ENCODE measurements around the gene CKS2.
"Not testable (repeated sequence)": the region's sequence is repeated elsewhere in the genome, so short reads cannot be mapped to it uniquely, and the experiment has no call there.

Gene CKS2

DNA sequence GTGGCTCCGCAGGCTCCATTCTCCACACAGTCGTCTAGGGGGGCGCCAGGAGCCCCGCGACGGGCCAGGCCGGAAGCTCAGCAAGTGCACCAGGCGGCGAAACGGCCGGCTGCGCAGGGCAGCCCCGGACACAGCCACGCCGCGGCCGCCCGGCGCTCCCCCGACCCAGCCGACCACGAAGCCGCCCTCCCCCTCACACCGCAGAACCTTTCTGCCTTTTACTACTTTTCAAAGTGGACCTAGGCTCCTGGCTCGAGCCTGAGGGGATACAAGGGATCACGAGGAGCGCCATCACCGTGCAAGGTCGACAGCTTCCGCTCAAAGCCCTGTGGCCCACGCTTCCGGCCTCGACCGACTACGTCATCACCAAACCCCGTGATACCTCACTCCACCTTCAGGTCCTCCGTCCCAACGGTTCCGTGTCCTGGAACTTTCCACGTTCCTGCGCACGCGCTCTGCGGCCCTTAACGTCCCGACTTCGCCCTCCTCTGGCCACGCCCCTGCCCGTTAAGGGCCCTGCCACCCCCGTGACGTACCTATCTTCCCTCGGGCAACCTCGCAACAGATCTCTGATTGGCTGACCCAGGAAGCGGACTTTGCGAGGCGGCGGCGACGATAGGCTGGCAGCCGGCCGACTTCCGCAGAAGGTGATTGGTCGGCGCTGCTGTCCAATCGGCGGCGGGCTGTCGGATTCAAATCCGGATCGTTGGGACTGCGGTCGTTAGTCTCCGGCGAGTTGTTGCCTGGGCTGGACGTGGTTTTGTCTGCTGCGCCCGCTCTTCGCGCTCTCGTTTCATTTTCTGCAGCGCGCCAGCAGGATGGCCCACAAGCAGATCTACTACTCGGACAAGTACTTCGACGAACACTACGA lies at the start of gene CKS2:
Gene CKS2 (plus strand): TSS at position 721 of the 871 bp plus-strand sequence. CDS start 98 bp downstream, at position 819.
- peak; percentile 99 for DNase-seq (ENCODE audit: low read depth)

DNA sequence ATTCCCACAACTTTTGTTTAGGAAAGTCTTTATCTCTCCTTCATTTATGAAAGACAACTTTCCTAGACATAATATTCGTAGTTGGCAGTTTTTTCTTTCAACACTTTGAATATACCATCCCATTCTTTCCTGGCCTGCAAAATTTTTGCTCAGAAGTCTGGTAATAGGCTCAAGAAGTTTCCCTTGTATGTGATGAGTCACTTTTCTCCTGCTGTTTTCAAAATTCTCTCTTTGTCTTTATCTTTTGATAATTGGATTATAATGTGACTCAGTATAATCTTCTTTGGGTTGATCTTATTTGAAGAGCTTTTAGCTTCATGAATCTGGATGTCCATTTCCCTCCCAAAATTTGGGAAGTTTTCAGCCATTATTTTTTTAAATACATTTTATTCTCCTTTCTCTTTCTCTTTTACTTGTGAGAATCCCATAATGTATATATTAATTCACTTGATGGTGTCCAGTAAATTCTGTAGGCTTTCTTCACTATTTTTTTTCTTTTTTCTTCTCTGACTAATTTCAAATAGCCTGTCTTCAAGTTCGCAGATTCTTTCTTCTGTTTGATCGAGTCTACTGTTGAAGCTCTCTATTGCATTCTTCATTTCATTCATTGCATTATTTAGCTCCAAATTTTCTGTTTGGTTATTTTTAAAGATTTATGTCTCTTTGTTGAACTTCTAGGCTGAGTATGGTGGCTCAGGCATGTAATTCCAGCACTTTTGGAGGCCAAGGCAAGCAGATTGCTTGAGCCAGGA lies 37.3 kb upstream of the CKS2 start:
- no peak for DNase-seq (ENCODE audit: low read depth)

DNA sequence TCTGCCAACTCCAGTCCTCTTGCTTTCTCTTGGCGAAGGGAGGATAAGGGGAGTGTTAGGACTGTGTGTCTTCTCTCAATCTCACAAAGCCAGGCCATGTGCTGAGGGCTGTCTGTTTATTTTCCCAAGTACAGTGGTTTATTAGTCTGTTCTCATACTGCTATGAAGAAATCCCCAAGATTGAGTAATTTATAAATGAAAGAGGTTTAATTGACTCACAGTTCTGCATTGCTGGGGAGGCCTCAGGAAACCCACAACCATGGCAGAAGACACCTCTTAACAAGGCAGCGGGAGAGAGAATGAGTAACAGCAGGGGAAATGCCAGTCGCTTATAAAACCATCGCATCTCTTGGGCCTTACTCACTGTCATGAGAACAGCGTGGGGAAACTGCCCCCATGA lies 36.2 kb upstream of the CKS2 start:
- DNase-seq (ENCODE audit: low read depth) = peak; percentile 79

DNA sequence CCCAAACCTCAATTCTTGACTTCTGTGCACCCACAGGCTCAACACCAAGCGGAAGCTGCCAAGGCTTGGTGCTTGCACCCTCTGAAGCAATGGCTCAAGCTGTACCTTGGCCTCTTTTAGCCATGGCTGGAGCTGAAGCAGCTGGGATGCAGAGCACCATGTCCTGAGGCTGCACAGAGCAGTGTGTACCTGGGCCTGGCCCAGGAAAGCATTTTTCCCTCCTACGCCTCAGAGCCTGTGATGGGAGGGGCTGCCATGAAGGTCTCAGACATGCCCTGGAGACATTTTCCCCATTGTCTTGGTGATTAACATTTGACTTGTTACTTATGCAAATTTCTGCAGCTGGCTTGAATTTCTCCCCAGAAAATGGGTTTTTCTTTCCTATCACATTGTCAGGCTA lies 35.0 kb upstream of the CKS2 start:
- not testable (repeated sequence) for DNase-seq (ENCODE audit: low read depth)

DNA sequence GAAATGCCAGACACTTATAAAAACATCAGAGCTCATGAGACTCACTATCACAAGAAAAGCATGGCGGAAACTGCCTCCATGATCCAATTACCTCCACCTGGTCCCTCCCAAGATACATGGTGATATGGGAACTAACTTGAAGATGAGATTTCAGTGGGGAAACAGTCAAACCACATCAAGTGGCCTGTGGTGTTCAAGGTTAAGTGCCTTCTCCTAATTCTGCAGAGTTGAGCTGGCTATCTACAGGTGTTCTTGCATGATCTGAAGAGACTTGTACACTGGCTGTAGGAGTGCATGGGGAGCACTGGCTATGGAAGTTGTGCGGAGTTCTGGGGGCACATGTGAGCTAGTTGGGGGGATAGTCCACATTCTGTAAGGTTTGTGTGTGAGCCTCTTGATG lies 34.0 kb upstream of the CKS2 start:
- no peak for DNase-seq (ENCODE audit: low read depth)

DNA sequence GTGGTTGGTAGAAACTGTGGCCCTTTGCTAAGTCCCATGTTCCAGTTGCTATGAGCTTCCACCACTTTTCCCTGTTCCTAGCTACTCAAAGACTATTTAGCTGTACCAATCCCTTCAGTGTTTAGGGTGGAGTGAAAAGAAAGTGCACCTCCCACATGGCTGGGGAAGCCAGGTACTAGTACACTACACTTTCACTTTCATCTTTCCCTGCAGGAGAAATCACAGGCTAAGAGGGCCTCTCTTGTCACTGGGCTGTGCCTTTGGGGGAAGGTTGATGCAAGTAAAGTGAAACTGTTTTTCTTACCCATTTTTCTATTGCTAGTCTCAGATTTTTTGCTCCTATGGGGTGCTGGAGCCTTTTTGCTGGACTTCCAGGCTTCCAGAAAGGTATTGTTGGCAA lies 33.5 kb upstream of the CKS2 start:
- DNase-seq (ENCODE audit: low read depth) = no peak

DNA sequence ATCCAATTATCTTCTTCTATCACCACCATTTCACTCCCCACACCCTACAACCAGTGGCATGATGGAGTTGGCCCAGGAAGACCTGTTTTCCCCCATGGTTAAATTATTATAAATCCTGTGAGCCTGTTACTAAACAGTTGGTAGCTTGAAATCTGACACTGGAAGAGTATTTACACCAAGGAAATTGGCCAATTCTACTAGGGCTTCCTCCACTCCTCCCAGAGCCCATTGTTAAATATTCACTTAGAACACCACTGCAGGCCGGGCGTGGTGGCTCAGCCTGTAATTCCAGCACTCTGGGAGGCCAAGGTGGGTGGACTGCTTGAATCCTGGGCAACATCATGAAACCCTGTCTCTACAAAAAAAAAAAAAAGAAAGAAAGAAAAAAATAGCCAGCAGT lies 32.4 kb upstream of the CKS2 start:
- no peak for DNase-seq (ENCODE audit: low read depth)

DNA sequence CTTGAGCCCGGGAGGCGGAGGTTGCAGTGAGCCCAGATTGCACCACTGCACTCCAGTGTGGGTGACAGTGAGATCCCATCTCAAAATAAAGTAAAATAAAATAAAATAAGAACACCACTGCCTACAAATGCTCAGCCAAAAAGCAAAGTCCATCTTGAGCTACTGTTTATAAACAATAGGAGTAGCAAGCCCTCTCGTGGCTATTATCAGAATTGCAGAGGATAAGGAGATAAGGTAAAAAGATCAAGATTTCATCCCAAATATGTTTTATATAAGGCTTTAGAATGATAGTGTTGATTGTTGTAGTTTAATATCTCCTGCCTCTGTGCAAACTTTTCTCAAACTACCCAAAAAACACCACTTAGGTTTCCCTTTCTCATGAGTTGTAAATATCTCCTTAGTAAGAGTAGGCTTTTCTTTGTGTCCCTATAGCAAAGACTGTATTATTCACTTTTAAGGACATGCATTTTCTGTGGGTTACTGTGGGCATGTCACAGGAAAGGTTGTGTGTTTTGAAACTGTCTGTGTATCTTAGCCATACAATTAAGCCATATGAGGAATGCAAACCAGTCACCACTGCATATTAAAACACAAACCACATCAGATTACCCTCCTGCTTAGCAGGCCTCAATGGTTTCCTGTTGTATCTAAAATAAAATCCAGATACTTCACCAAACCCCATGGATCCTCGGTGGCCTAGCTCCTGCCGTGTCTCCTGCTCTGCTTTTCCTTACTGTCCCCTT lies 31.8 kb upstream of the CKS2 start:
- peak; percentile 35 for DNase-seq (ENCODE audit: low read depth)

DNA sequence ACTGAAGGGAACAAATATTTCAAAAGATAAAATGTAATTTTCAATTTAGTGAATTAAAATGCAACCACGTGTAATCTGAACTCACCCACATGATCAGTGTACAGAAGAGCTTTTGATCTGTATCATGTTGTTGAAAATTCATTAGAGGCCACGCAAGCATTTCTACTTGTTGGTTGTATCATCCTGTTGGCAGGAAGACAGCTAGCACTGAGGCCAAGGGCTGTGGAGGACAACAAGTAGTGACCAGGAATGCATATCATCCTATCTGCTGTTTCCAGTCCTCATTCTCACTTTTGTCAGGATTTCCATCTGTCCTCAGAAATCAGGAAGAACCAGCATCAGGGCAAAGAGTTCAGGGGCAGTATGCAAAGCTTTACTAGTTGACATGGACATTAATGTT lies 29.9 kb upstream of the CKS2 start:
- no peak for DNase-seq (ENCODE audit: low read depth)

DNA sequence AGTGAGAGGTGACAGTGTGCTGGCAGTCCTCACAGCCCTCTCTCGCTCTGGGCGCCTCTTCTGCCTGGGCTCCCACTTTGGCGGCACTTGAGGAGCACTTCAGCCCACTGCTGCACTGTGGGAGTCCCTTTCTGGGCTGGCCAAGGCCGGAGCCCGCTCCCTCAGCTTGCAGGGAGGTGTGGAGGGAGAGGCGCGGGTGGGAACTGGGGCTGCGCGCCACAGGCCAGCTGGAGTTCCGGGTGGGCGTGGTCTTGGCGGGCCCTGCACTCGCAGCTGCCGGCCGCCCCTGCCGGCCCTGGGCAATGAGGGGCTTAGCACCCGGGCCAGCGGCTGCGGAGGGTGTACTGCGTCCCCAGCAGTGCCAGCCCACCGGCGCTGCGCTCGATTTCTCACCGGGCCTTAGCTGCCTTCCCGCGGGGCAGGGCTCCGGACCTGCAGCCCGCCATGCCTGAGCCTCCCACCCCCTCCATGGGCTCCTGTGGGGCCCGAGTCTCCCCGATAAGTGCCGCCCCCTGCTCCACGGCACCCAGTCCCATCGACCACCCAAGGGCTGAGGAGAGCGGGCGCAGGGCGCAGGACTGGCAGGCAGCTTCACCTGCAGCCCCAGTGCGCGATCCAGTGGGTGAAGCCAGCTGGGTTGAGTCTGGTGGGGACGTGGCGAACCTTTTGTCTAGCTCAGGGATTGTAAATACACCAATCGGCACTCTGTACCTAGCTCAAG lies 28.6 kb upstream of the CKS2 start:
- not testable (repeated sequence) for DNase-seq (ENCODE audit: low read depth)

DNA sequence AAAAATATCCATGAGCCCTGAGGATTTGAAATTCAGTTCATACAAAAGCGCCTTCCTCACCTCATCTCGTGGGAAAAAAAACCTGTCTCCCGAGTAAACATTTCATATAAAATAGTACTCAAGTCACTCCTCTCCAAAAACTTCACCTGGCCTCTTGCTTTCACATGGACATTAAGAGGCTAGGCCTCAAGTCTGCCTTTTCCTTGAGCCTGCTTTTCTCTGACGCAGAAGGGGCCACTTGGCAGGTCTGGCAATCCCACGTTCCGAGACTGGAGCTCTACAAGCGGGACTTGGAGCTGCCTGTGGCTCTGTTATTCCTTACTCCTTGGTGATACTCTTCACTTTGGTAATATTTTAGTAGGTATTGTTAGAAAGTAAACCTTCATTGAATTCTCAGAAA lies 26.9 kb upstream of the CKS2 start:
- DNase-seq (ENCODE audit: low read depth) = no peak

DNA sequence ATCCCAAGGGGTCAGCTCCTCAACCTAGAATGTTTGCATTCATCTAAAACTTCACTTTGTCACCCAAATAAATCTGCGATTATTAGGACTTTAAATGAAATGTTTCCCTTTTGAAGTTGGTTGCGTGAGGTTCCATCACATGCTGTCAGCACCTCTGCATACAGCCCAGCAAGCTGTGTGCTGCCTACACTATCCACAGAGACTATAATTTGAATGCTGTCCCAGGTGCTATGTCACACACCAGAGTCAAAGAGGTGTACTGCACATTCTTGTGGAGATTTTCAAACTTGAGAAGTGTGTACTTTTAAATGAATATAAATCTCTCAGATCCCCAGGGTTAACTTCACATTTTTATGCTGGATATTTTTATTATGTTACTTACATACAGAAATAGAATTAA lies 19.3 kb upstream of the CKS2 start:
- DNase-seq (ENCODE audit: low read depth) = no peak

DNA sequence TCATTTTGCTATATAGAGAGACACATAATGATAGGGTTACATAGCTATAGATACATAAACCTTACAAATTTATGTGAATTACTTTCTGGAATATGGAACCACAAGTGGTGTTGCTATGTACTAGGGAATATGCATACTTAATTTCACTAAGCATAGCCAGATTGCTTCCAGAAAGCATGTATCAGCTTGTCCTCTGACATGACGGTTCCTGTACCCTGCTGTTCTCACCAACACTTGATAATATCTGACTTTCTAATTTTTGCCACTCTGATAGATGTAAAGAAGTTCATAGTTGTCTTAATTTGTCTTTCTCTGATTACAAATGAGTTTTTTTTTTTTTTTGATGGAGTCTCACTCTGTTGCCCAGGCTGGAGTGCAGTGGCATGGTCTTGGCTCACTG lies 18.0 kb upstream of the CKS2 start:
- no peak for DNase-seq (ENCODE audit: low read depth)

DNA sequence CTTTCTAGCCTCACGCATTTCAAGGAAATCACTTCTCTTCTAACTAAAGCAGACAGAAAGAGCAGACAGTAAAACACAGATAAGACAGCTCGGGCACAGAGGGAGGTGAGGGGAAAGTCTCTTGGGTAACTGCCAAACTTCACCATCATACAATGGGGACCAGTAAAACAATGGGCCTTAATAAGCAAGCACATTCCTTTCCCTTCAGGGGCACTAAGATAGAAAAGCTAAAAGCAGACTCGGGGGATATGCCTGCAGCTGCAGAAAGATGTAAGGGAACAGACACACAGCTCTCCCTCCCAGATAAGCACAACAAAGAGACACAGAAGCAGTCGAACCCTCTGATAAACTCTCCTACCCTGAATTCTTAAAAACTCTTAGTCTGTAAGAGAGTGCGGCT lies 15.6 kb upstream of the CKS2 start:
- DNase-seq (ENCODE audit: low read depth) = no peak

DNA sequence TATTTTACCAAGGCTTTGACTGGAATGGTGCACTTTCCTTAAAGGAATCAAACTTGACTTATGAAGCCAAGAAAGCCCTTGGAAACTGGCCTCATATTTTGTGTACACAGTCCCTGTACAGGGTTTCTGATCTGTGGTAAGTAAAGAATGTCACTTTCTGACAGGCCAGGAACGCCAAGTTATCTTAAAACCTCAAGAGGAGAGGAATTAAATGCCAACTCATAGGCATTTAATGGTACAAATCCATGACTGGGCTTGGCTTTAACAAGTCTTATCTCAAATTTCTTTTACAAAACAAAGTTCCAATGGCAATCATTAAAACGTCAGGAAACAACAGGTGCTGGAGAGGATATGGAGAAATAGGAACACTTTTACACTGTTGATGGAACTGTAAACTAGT lies 9.0 kb upstream of the CKS2 start:
- DNase-seq (ENCODE audit: low read depth) = not testable (repeated sequence)

DNA sequence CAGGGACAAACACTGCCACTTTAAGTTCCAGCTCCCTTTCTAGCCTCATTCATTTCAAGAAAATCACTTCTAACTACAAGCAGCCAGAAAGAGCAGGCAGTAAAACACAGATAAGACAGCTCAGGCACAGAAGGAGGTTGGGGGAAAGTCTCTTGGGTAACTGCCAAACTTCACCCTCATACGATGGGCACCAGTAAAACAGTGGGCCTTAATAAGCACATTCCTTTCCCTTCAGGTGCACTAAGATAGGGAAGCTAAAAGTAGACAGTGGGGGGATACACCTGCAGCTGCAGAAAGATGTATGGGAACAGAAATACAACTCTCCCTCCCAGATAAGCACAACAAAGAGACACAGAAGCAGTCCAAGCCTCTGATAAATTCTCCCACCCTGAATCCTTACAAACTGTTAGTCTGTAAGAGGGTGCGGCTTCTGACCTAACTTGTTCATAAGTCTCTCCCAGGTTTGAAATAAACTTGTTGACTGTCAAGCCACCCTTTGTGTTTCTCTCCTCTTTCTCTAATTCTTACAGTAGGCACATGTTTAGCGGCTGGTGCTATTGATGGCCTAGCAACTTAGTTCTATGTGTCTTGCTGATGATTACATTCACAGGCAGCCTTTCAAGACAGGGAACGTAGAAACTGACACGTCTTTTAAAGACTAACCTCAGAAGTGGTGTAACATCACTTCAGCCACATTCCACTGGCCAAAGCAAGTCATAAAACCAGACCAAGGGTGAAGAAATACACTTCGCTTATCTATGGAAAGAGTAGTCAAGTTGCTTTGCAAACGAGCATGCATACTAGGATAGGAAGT lies 6.8 kb upstream of the CKS2 start:
- no peak for DNase-seq (ENCODE audit: low read depth)

DNA sequence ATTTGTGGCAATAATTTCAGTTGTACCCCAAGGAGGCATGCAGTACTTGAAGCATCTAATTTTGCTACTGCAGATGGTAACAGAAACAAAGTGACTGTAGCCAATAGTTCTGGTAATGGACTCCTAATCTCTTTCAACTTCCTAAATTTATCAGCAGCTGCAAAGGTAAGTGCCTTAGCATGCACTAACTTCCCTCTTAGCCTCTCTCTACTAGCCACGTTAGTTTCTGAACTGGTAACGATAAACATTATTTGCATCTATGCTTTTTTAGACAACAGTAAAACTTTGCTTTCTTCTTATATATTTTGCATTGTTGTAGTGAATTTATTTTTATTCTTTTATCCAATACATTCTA lies 6.2 kb upstream of the CKS2 start:
- DNase-seq (ENCODE audit: low read depth) = no peak

DNA sequence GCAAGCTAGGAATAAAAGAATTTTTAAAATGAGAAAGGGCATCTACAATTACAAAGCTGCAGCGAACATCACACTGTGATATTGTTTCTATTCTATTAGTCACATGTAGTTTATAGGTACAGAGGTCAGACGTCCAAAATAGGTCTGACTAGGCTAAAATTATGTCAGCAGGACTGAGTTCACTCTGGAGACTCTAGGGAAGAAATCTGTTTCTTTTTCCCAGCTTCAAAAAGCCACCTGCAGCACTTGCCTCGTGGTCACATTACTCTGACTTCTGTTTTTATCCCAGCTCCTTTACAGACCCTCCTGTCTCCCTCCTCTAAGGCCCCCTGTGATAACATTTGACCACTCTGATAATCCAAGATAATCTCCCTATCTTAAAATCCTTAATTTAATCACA lies 5.1 kb upstream of the CKS2 start:
- DNase-seq (ENCODE audit: low read depth) = no peak

DNA sequence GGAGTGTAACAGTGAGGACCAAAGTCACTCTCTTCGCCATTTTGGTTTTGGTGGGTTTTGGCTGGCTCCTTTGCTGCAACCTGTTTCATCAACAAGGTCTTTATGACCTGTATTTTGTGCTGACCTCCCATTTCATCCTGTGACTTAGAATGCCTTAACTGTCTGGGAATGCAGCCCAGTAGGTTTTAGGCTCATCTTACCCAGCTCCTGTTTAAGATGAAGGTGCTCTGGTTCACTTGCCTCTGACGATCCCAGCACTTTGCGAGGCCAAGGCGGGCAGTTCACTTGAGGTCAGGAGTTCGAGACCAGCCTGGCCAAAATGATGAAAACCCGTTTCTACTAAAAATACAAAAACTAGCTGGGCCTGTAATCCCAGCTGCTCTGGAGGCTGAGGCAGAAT lies 1.8 kb upstream of the CKS2 start:
- DNase-seq (ENCODE audit: low read depth) = no peak

DNA sequence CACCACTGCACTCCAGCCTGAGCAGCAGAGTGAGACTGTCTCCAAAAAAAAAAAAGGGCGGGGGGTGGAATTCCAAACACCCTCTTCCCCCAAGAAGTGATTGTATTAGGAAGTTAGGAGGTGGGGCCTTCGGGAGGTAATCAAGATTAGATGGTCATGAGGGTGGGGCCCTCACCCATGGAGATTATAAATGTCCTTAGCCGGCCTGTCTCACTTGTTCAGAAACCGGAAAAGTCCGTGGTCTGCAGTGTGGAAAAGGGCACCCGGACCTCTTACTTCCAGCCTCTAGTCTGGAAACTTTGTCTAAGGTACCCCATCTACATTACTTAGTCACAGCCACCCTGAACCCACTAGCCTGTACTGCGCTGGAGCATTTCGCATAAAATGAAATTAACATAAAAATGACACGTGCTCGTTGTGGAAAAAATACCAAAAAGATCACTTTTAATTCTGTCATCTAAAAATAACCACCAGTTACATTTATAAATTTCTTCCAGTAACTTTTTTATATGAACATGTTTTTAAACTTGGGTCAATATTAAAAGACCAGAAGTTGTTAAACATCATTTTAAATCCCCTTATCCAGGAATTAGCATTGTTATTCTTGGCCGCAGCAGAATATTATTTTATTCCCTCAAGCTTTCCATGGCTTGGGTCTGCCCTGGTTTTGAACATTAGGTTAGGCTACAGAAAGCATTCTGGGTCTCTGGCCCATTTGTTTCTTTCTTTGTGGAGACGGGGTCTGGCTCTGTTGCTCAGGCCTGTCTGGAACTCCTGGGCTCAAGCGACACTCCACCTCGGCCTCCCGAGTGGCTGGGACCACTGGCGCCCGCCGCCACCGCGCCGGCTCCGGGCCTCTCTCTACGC lies 1.2 kb upstream of the CKS2 start:
- DNase-seq (ENCODE audit: low read depth) = no peak
